GM12891 (cell line): ENCODE data around the gene ZNF664.

Source experiments
- POLR2A ChIP-seq: IDR thresholded peaks from 2 replicates; pipeline ENCODE4 v1.6.1; 2011; ENCODE audit warnings: low read depth, low read length, control low read depth
- POLR2AphosphoS5 ChIP-seq: IDR thresholded peaks from 2 replicates; pipeline ENCODE4 v1.6.1; 2011; ENCODE audit warnings: low read depth, low read length, control low read depth
- TAF1 ChIP-seq: IDR thresholded peaks from 2 replicates; pipeline ENCODE4 v1.6.1; 2011; ENCODE audit warnings: low read depth, low read length, control low read depth

DNA sequence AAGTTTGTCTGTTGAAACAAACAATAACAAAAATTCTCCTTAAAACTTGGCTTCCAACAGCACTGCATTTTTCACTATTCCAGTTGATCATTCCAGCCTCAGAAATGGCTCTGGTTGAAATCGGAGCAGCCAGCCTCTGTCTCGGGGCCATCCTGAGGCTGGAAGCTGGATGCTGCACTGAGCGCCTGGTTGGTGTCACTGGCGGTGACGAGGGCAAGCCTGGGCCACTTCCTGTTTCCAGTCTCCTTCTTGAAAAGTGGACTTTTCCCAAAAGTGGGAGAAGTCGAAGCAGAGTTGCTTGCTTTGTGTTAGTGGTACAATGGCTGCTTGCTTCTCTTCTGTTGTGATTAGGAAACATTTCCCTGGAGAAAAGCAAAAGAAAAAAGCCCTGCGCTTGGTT, 49.1 kb upstream of the ZNF664 start:
- TF ChIP-seq POLR2AphosphoS5: no peak
- no peak for TF ChIP-seq POLR2A
- no peak for TF ChIP-seq TAF1
